T follicular helper cell (primary cell): Measurements from ENCODE around the gene KANSL1.

Experiments used
- DNase-seq: peaks from one replicate; pipeline ENCODE4 v3.0.0-alpha.2; 2020; ENCODE audit warnings: low read depth

Gene KANSL1

DNA sequence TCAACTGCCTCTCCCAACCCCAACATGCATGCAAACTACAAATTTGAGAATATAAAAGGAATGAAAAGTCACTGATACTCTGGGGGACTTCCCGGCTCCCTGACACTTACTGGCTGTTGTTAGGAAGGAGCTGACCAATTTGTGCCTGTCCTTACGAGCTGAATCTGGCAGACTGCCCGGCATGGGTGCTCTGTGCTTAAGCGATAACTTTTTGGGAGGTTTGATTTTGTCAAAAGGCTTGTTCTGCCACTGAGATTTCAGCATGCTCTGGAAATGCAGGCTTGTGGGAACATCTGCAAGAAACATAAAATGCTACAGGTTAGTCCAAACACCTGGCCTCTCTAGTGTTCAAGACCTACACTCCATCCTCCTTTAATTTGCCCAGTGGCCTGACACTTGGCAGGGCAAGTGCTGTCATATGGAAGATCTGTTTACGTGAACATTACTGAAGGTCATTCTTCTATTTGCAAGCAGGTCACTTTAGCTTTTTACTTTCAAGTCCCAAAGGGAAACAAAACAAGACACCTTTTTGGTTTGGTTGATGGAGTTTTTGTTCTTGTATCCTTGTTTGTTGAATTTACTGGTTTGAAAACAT lies 153.5 kb downstream of the KANSL1 start:
- no peak for DNase-seq

DNA sequence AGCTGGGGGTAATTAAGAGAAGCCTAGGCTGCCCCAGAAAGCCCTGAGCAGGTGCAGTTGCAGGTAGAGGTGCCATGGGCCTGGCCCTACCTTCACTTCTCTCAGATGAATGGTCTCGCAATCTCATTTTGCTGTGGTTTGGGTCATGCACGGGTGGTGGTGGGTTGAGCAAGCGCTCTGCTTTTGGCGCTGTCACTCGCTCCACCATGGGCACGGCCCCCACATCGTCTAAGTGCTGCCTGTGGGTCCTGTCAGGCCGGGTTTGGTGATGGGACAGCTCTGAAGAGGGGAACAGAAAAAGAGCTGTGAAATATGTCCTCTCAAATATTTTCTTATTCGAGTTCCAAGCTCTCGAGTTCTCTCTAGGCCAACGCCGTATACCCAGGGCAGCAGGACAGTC lies 154.3 kb downstream of the KANSL1 start:
- no peak for DNase-seq

DNA sequence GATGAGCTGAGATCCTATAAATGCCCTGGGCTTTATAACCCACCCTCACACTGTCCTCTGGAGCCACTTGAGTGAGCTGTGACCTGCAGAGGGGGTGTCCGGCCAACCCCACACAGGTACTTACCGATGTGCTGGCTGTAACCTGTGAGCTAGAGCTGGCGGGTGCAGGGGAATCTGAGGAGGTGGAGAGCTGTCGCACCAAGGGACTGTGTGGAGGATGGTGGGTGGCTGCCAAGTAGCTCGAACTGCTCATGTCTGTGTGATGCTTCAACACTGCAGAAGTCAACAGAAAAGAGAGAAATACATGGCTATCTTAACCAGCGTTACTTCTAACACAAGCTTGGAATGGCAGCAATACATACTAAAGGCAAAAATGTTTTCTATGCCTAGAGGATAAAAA lies 154.8 kb downstream of the KANSL1 start:
- no peak for DNase-seq

DNA sequence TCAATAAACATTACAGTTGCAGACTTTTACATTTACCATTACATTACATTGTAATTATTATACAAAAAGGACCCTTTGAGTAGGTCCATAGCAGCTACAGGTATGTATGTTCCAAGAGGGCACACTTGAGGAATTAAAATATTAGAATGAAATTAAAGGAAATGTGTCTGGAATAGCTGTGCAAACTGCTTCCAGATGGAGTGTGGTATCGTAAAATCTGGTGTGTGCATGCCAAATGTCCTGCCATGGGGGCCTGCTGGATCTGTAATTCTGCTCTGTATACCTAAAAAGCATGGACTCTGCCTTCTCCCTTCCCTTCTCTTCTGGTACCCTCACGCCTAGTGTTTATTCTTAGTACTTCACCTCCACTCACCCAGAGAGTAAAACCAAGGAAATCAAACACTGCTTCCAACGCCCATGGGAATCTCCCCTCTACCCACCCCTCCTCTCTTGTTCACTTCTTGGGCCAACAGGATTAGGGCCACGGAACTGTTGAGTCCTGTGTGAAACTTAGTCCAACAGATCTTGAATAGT lies 155.4 kb downstream of the KANSL1 start:
- DNase-seq, result no peak

DNA sequence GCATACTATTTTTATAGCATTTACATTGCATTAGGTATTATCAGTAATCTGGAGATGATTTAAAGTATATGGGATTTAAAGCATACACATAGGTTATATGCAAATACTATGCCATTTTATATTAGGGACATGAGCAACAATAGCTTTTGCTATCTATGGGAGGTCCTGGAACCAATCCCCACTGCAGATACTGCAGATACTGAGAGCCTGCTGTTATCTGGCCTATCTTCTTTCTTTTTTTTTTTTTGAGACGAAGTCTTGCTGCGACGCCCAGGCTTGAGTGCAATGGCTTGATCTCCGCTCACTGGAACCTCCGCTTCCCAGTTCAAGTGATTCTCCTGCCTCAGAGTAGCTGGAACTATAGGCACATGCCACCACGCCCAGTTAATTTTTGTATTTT lies 156.7 kb downstream of the KANSL1 start:
- DNase-seq, result no peak

DNA sequence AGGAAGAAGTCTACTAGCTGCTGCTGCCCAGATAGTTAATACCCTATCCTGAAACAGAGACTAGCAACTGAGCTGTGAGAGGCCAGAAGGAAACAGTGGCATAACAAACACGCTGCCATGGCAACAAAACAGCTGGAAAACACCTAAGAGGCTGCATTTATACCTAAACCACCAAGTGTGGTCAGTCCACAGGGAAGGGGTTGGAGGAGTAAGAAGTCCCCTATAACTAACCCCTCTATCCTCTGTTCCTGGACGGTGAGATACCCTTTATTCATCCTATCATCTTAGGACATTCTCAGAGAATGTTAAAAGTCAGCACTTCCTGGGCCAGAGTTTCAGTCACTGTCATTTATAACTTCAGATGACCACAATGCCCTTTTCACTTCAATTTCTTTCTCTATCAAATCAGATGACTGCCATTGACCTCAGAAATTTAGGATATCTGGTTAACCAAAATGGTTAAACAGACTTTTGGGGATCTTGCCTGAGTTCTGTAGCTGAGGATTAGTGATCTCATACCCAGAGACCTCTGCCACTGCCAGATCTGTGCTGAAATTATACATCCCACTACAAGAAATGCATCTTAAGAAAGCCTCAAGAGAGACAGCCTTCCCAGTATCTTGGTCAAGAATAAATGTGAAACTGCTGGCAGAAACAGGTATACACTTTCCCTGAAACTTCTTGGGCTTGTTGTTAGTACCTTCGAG lies 158.0 kb downstream of the KANSL1 start:
- no peak for DNase-seq

DNA sequence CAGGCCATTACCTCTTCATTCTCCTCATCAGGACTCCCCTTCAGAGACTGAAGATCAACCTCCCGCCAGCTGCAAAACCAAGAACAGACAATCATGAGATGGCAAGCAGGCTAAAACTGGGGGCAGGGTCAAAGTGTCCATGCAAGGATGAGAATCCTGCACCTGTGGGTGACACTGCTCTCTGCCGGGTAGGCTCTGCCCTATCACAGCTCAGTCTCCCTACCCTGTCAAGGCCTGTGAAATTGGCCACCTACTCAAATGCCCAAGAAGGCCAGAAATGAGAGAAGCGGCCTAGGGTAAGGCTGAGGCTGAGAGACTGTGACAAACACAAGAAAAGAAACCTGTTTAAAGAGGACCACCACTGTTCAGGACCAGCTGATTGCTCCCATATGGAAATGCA lies 159.8 kb downstream of the KANSL1 start:
- no peak for DNase-seq

DNA sequence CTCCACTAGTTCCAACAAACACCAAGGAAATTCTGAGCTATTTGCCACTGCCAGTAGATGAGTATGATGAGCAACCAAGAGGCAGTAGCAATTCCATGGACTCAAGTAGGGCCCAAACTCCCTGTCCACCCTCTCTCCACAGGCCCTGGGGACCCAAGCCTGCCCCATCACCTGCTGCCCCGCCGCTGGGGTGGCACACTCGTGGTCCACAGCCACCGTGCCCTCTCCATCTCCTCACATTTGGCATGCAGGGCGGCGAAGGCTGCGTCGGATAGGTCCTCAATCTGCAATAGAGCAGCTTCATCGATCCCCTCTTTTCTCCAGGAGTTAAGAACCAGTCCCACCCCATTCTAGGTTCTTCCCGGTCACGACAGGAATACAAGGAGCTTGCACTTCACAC lies 160.3 kb downstream of the KANSL1 start:
- DNase-seq, result no peak

DNA sequence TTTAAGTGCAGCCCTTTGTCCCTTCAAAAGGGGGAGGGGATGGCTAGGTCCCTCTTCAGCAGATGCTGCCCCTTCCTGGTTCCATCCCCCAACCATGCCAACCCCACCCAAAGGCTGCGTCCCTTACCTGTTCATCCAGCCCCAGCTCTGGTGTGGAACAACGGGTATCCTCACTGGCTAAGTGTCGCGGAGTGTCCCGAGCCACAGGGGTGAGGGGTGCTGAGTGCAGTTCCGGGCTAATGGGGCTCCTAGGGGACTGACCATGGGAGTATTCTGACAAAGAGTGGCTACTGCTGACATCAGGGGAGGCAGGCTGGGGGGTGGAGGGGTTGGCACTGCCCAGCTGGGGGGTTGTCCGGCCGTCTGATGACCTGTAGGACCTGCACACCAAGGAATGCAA lies 161.3 kb downstream of the KANSL1 start:
- DNase-seq, result no peak

DNA sequence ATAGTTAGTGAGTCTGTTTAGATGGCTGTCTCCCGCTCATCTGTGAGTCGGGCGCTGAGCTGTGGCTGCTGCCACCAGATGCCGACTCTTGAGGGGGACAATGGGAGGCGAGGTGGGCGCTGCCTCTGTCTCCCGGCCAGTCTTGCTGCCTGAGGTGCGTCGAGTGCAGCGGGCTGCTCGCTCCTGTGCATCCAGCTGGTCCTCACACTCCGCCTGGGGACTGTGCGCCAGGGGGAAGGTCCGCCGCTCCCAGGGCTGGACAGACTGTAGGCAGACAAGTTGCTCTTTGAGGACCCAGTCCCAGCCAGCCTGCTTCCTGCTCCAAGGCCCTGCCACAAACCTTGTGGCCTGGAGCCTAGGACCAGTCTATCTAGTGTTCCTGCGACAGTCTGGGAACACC lies 161.8 kb downstream of the KANSL1 start:
- no peak for DNase-seq

DNA sequence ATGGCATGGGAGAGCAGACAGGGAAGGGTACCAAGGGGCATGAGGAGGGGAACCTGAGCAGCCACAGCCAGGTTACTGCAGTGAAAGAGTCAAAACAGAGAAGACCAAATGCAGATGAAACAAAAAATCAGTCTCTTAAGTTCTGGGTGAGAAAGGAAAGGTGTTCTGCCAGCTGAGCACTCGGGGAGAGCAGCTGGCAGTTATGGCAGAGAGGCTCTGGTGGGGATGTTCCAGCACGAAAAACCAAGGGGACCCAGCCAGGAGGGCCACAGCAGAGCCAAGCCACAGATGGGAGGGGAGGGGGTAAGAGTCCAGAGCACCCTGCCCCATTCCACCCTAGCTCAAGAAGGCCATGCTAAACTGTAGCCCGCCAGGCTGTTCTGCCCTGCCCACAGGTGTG lies 162.5 kb downstream of the KANSL1 start:
- no peak for DNase-seq

DNA sequence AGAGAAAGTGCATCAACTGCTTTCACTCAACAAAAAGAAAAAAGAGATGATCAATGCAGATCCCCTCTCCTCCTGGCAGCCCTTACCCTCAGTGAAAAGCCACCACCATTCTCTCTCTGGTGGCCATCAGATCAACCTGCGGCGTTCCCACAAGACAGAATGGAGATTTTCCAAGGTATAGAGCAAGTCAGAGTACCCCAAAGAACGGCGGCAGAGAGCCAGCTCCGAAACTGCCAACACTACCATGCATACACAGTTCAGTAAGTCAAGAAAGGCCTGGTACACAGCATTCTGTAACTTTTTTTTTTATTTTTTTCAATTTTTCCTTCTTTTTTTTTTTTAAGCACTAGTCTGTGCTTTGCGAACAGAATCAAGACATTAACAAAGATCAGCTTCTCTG lies 163.6 kb downstream of the KANSL1 start:
- DNase-seq, result no peak

DNA sequence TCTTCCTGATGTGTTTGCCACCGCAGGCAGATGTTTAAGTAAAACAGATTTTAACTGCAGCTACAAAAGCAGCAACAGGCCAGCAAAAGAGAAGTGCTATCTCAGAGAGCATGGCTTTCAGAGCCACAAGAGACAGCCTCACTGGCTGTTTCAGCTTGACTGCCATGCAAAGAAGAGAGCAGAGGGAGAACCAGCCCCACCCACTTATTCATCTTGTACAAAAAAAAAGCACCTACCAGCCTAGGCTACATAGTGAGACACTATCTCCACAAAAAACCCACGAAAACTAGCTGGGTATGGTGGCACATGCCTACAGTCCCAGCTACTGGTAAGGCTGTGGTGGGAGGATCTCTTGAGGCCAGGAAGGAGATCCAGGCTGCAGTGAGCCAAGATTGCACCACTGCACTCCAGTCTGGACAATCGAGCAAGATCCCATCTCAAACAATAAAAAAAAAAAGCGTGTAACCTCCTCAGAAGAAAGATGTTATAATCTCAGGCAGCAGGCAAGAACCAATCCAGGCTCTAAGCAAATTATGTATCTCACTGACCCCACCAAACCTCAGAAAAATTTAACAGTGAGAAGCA lies 164.2 kb downstream of the KANSL1 start:
- no peak for DNase-seq

DNA sequence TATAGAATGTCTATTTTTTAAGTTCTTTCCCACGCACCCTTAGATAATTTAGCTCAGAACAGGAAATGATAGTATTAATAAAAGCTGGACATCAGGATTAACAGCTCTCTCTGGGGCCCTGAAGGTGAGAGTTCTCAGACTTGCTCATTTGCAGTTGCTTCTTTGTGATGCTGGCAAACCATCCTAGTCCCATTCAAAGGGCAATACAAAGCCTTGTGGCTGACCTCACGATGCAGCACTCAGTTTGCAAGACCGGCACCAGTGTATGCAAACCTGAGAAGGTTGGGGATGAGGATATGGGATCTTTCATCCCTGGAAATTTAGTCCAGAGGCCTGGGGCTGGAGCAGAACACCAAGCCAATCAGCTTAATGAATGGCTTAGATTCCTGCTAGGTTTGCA lies 164.9 kb downstream of the KANSL1 start:
- no peak for DNase-seq

DNA sequence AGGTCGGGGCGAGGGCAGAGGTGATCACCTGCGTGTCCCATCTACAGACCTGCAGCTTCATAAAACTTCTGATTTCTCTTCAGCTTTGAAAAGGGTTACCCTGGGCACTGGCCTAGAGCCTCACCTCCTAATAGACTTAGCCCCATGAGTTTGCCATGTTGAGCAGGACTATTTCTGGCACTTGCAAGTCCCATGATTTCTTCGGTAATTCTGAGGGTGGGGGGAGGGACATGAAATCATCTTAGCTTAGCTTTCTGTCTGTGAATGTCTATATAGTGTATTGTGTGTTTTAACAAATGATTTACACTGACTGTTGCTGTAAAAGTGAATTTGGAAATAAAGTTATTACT lies 165.3 kb downstream of the KANSL1 start:
- no peak for DNase-seq

DNA sequence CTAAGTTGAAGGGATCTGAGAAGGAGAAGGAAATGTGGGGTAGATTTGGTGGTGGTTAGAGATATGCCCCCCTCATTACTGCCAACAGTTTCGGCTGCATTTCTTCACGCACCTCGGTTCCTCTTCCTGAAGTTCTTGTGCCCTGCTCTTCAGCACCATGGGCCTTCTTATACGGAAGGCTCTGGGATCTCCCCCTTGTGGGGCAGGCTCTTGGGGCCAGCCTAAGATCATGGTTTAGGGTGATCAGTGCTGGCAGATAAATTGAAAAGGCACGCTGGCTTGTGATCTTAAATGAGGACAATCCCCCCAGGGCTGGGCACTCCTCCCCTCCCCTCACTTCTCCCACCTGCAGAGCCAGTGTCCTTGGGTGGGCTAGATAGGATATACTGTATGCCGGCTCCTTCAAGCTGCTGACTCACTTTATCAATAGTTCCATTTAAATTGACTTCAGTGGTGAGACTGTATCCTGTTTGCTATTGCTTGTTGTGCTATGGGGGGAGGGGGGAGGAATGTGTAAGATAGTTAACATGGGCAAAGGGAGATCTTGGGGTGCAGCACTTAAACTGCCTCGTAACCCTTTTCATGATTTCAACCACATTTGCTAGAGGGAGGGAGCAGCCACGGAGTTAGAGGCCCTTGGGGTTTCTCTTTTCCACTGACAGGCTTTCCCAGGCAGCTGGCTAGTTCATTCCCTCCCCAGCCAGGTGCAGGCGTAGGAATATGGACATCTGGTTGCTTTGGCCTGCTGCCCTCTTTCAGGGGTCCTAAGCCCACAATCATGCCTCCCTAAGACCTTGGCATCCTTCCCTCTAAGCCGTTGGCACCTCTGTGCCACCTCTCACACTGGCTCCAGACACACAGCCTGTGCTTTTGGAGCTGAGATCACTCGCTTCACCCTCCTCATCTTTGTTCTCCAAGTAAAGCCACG lies 165.9 kb downstream of the KANSL1 start:
- no peak for DNase-seq

DNA sequence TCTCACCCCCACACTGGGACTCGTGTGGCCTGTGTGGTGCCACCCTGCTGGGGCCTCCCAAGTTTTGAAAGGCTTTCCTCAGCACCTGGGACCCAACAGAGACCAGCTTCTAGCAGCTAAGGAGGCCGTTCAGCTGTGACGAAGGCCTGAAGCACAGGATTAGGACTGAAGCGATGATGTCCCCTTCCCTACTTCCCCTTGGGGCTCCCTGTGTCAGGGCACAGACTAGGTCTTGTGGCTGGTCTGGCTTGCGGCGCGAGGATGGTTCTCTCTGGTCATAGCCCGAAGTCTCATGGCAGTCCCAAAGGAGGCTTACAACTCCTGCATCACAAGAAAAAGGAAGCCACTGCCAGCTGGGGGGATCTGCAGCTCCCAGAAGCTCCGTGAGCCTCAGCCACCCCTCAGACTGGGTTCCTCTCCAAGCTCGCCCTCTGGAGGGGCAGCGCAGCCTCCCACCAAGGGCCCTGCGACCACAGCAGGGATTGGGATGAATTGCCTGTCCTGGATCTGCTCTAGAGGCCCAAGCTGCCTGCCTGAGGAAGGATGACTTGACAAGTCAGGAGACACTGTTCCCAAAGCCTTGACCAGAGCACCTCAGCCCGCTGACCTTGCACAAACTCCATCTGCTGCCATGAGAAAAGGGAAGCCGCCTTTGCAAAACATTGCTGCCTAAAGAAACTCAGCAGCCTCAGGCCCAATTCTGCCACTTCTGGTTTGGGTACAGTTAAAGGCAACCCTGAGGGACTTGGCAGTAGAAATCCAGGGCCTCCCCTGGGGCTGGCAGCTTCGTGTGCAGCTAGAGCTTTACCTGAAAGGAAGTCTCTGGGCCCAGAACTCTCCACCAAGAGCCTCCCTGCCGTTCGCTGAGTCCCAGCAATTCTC lies 166.8 kb downstream of the KANSL1 start:
- DNase-seq, result no peak

DNA sequence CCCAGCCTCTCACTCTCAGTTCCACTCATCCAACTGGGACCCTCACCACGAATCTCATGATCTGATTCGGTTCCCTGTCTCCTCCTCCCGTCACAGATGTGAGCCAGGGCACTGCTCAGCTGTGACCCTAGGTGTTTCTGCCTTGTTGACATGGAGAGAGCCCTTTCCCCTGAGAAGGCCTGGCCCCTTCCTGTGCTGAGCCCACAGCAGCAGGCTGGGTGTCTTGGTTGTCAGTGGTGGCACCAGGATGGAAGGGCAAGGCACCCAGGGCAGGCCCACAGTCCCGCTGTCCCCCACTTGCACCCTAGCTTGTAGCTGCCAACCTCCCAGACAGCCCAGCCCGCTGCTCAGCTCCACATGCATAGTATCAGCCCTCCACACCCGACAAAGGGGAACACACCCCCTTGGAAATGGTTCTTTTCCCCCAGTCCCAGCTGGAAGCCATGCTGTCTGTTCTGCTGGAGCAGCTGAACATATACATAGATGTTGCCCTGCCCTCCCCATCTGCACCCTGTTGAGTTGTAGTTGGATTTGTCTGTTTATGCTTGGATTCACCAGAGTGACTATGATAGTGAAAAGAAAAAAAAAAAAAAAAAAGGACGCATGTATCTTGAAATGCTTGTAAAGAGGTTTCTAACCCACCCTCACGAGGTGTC lies 167.6 kb downstream of the KANSL1 start:
- DNase-seq, result no peak

DNA sequence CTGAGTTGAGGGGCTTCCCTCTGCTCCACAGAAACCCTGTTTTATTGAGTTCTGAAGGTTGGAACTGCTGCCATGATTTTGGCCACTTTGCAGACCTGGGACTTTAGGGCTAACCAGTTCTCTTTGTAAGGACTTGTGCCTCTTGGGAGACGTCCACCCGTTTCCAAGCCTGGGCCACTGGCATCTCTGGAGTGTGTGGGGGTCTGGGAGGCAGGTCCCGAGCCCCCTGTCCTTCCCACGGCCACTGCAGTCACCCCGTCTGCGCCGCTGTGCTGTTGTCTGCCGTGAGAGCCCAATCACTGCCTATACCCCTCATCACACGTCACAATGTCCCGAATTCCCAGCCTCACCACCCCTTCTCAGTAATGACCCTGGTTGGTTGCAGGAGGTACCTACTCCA lies 168.2 kb downstream of the KANSL1 start:
- no peak for DNase-seq

DNA sequence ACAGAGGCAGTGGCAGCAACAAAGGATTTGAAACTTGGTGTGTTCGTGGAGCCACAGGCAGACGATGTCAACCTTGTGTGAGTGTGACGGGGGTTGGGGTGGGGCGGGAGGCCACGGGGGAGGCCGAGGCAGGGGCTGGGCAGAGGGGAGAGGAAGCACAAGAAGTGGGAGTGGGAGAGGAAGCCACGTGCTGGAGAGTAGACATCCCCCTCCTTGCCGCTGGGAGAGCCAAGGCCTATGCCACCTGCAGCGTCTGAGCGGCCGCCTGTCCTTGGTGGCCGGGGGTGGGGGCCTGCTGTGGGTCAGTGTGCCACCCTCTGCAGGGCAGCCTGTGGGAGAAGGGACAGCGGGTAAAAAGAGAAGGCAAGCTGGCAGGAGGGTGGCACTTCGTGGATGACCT lies 168.6 kb downstream of the KANSL1 start:
- no peak for DNase-seq

DNA sequence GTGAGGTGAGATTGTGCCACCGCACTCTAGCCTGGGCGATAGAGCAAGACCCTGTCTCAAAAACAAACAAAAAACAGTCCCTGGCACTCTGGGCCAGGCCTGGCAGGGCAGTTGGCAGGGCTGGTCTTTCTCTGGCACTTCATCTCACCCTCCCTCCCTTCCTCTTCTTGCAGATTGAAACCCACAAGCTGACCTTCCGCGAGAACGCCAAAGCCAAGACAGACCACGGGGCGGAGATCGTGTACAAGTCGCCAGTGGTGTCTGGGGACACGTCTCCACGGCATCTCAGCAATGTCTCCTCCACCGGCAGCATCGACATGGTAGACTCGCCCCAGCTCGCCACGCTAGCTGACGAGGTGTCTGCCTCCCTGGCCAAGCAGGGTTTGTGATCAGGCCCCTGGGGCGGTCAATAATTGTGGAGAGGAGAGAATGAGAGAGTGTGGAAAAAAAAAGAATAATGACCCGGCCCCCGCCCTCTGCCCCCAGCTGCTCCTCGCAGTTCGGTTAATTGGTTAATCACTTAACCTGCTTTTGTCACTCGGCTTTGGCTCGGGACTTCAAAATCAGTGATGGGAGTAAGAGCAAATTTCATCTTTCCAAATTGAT lies 169.3 kb downstream of the KANSL1 start:
- DNase-seq, result no peak
